GM12878 (cell line): ENCODE data around the gene GPR158. TPM values are rescaled to one million over a fixed set of nuclear protein-coding genes. Genes with fewer than 3 reads are reported as not detected.

ENCODE experiments used
- ATAC-seq: fragments of 200-7000 bp; cut with Tn5 transposase; 3 replicates; pipeline ENCODE4 v1.9.1; 2020; ENCODE audit warnings: mild to moderate bottlenecking, moderate library complexity
- BruUV-seq: library from RNA; stranded (reverse); fragments of 400-500 nt; replicated peaks from 2 replicates; lab custom pipeline; 2021; lab: Mats Ljungman, UMichigan
- CTCF ChIA-PET: fragments of 300-600 bp; sonication (Branson Sonifier 250); formaldehyde crosslinking; extraction: SDS; loops from one replicate; lab custom pipeline; 2021; ENCODE audit warnings: inconsistent platforms; lab: Yijun Ruan, JAX
- POLR2A ChIA-PET: fragments of 350-600 bp; formaldehyde crosslinking; extraction: SDS; loops from one replicate; lab custom pipeline; 2021; ENCODE audit warnings: inconsistent platforms; lab: Charles Lee
- RAD21 ChIA-PET: fragments of 300-600 bp; sonication (Branson Sonifier 250); formaldehyde crosslinking; loops from one replicate; lab custom pipeline; 2023; ENCODE audit warnings: antibody characterized with exemption; ENCODE audit not compliant: unreplicated experiment; lab: Charles Lee
- SMC1A ChIA-PET: fragments of 300-600 bp; sonication (Branson Sonifier 250); formaldehyde crosslinking; loops from one replicate; lab custom pipeline; 2023; ENCODE audit not compliant: unreplicated experiment, uncharacterized antibody; lab: Charles Lee
- DNase-seq: peaks from one replicate; pipeline ENCODE4 v3.0.0-alpha.2; 2011; ENCODE audit warnings: low read depth, low spot score
- FAIRE-seq: peaks from 3 replicates; lab custom pipeline; 2011; peaks lifted over from hg19 to GRCh38; lab: Jason Lieb, UNC
- H2AFZ ChIP-seq: 2 replicates; pipeline ENCODE4 v1.6.0; 2011; ENCODE audit warnings: low read depth, low read length, control low read depth; ENCODE audit not compliant: control insufficient read depth
- H3K27ac ChIP-seq: 2 replicates; pipeline ENCODE4 v1.5.1; 2011; ENCODE audit warnings: control low read depth; ENCODE audit not compliant: control insufficient read depth, insufficient read depth
- H3K27me3 ChIP-seq, 2 experiments: replicated peaks in 1 of 2; 2 replicates each; pipeline versions ENCODE4 v1.6.0 to v1.6.1; 2011; ENCODE audit warnings: low read length in 1 of 2; ENCODE audit not compliant: control insufficient read depth in 2 of 2, insufficient read depth in 2 of 2
- H3K36me3 ChIP-seq, 2 experiments: 2 replicates each; pipeline ENCODE4 v1.5.1; 2011; ENCODE audit warnings: low read length in 1 of 2; ENCODE audit not compliant: control insufficient read depth in 2 of 2, insufficient read depth in 2 of 2
- H3K4me1 ChIP-seq: 2 replicates; pipeline ENCODE4 v1.6.1; 2011; ENCODE audit warnings: mild to moderate bottlenecking, low read length, moderate library complexity, mixed read lengths; ENCODE audit not compliant: control insufficient read depth, insufficient read depth
- H3K4me2 ChIP-seq: 2 replicates; pipeline ENCODE4 v1.6.0; 2011; ENCODE audit warnings: control low read depth; ENCODE audit not compliant: control insufficient read depth, insufficient read depth
- H3K4me3 ChIP-seq: fragments of 200-600 bp; sonication (generic); 2 replicates; pipeline ENCODE4 v1.5.1; 2016
- H3K79me2 ChIP-seq: 2 replicates; pipeline ENCODE4 v1.6.0; 2011; ENCODE audit warnings: low read length; ENCODE audit not compliant: control insufficient read depth, insufficient read depth
- H3K9ac ChIP-seq: 2 replicates; pipeline ENCODE4 v1.8.0; 2011; ENCODE audit warnings: low read length, control low read depth, mixed read lengths; ENCODE audit not compliant: control insufficient read depth, insufficient read depth
- H3K9me3 ChIP-seq: replicated peaks from 3 replicates; pipeline ENCODE4 v1.5.1; 2011; ENCODE audit warnings: mild to moderate bottlenecking, low read length; ENCODE audit not compliant: control insufficient read depth, insufficient read depth
- H4K20me1 ChIP-seq: 2 replicates; pipeline ENCODE4 v1.6.0; 2011; ENCODE audit not compliant: control insufficient read depth, insufficient read depth
- BHLHE40 ChIP-seq, 2 experiments: fragments of 450-650 bp in 1 of 2; IDR thresholded peaks; 2 replicates each; pipeline ENCODE4 v1.6.1; 2011 to 2017; ENCODE audit warnings: low read depth in 2 of 2, borderline replicate concordance in 1 of 2, improper control_type of control experiment in 1 of 2, low read length in 1 of 2, mild to moderate bottlenecking in 1 of 2
- CHD4 ChIP-seq: fragments of 200-600 bp; sonication (generic); IDR thresholded peaks from 2 replicates; pipeline ENCODE4 v1.6.1; 2016; ENCODE audit warnings: mild to moderate bottlenecking
- CREB1 ChIP-seq: IDR thresholded peaks from 2 replicates; pipeline ENCODE4 v1.6.1; 2012; ENCODE audit warnings: low read depth, mild to moderate bottlenecking, inconsistent platforms
- HDAC2 ChIP-seq: fragments of 200-600 bp; sonication (generic); IDR thresholded peaks from 2 replicates; pipeline ENCODE4 v1.6.1; 2017
- PML ChIP-seq: IDR thresholded peaks from 2 replicates; pipeline ENCODE4 v1.6.1; 2012; ENCODE audit warnings: low read length, inconsistent platforms
- WGBS: methylation state at CpG from one replicate; pipeline ENCODE4 v1.1.6; 2016; ENCODE audit warnings: low lambda C conversion rate; ENCODE audit not compliant: insufficient replicate concordance, insufficient coverage; ENCODE audit errors: missing lambda C conversion rate; 5-methylcytosine and 5-hydroxymethylcytosine counted together
- in situ Hi-C: fragments of 300-500 bp; cut with MboI; formaldehyde crosslinking; loops from 9 replicates; pipeline ENCODE4 v1.14.3; 2018; ENCODE audit warnings: mixed read lengths
- intact Hi-C: fragments of 100-400 bp; cut with micrococcal nuclease; formaldehyde crosslinking; loops from one replicate; pipeline ENCODE4 v1.14.2; 2022; ENCODE audit not compliant: unreplicated experiment
- polyA plus RNA-seq, 11 experiments: library from polyadenylated mRNA; depleted of rRNA in 4 of 11; unstranded in 6 of 11; stranded (reverse) in 5 of 11; fragments of >200 nt; fragmentation: Nextera tagmentation in 4 of 11; fragmentation: Illumina TruSeq in 1 of 11; extraction: Ambion mirVana in 4 of 11; extraction: Trizol in 1 of 11; gene quantifications; 1 replicate in 1 of 11; 2 replicates in 10 of 11; pipeline versions ENCODE4 v1.2.1 to v1.2.3, GENCODE V29; 2011 to 2016; ENCODE audit warnings: inconsistent platforms in 2 of 11, missing spikeins in 2 of 11, low read depth in 1 of 11
- total RNA-seq, 4 experiments: library from RNA; depleted of rRNA in 3 of 4; stranded (reverse); fragments of >200 nt in 3 of 4; fragmentation: Illumina TruSeq in 1 of 4; extraction: Trizol in 1 of 4; gene quantifications; 2 replicates each; pipeline versions ENCODE4 v1.2.1 to v1.2.3, GENCODE V29; 2013 to 2021
- TF ChIP-seq, protein P1 (sequence below): fragments of 450-650 bp; IDR thresholded peaks from 2 replicates; pipeline ENCODE4 v1.6.1; 2016; ENCODE audit warnings: mild to moderate bottlenecking

The GPR158 gene
- total and polyA plus RNA-seq, 10 of the 15 experiments (the other 5 are each of a cell fraction or from before 2014, with no cell fraction given): not detected

DNA sequence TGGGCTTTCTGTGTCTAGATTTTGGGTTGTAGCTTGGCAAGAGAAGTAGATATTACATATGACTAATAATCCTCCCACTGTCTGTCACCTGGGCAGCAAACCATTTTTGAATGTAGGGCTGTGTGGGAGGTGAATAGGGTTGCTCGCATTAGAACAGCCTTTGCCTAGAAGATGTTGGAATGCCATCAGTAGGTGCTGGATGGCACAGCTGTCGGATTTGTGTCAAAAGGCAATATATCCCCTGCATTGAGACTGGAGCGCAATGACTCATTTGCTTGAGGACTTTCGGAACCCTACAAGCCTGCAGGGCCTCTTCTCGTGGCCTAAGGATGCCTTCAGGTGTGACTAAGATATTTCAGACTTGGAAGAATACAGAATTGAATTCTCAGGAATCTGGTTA is 323.8 kb downstream of the GPR158 start (continued):
- TF ChIP-seq, protein P1, sequence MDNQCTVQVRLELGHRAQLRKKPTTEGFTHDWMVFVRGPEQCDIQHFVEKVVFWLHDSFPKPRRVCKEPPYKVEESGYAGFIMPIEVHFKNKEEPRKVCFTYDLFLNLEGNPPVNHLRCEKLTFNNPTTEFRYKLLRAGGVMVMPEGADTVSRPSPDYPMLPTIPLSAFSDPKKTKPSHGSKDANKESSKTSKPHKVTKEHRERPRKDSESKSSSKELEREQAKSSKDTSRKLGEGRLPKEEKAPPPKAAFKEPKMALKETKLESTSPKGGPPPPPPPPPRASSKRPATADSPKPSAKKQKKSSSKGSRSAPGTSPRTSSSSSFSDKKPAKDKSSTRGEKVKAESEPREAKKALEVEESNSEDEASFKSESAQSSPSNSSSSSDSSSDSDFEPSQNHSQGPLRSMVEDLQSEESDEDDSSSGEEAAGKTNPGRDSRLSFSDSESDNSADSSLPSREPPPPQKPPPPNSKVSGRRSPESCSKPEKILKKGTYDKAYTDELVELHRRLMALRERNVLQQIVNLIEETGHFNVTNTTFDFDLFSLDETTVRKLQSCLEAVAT: no peak
- TF ChIP-seq BHLHE40 (IDR thresholded peaks at IDR 0.05; ENCODE audit: borderline replicate concordance in 1 of 2, low read depth in 2 of 2, low read length in 1 of 2): no peak
- no peak for TF ChIP-seq CREB1
- TF ChIP-seq HDAC2: no peak
- no peak for TF ChIP-seq CHD4

DNA sequence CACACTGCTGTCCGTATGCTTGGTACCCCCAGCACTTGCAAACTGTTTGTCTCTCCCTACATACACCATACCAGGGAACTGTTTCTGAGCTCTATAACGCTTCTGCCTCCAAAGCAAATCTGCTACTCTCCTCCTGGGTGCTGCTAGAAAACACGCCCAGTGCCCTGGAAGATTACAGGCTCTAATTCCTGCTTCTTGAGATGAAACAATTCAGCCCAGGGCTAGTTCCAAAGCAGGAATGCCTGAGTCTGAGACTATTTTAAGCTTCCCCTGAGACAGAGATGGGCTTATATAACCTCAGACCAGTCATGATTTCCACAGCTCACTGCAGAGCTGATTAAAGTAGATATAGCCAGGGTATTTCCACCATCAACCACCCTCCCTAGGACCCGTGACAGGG is 327.1 kb downstream of the GPR158 start:
- no peak overlapping the region for H3K4me2 ChIP-seq
- POLR2A ChIA-PET: no interaction called here
- no peak overlapping the region for H3K27ac ChIP-seq
- no peaks in the 10 kb centered on the region for H3K79me2 ChIP-seq
- TF ChIP-seq PML: no peak
- BruUV-seq: no TSS peak
- DNase-seq (no peak), ATAC-seq (no peak), FAIRE-seq (no peak)
- no peaks in the 10 kb centered on the region for H3K27me3 ChIP-seq
- H3K36me3 ChIP-seq: no peaks in the 10 kb centered on the region
- RAD21 ChIA-PET: no interaction called here
- H3K9ac ChIP-seq: no peak overlapping the region
- no peak overlapping the region for H3K4me3 ChIP-seq
- intact Hi-C loops: no loop called here
- no peaks in the 10 kb centered on the region for H3K4me1 ChIP-seq
- CTCF ChIA-PET: no interaction called here
- SMC1A ChIA-PET: no interaction called here
- no peaks in the 10 kb centered on the region for H3K9me3 ChIP-seq
- 17% methylated on average over 4 of the region's 4 CpGs for WGBS
- in situ Hi-C loops: no loop called here
- H4K20me1 ChIP-seq: no peaks in the 10 kb centered on the region
- H2AFZ ChIP-seq: no peak overlapping the region
